Lower leg skin (tissue), 3 donors: ENCODE results near the gene CLCNKB.

Experiments used
- POLR2A ChIP-seq, 2 donors: fragments of 450-650 bp; IDR thresholded peaks; one replicate each; pipeline ENCODE4 v1.6.1; 2016 to 2017; ENCODE audit warnings: antibody characterized with exemption in 2 of 2, mild to moderate bottlenecking in 1 of 2, moderate library complexity in 1 of 2
- TF ChIP-seq, protein P1 (sequence below), 3 donors: fragments of 450-650 bp; IDR thresholded peaks; one replicate each; pipeline ENCODE4 v1.5.1; 2016; ENCODE audit warnings: antibody characterized with exemption in 3 of 3, mild to moderate bottlenecking in 3 of 3, moderate library complexity in 2 of 3

DNA sequence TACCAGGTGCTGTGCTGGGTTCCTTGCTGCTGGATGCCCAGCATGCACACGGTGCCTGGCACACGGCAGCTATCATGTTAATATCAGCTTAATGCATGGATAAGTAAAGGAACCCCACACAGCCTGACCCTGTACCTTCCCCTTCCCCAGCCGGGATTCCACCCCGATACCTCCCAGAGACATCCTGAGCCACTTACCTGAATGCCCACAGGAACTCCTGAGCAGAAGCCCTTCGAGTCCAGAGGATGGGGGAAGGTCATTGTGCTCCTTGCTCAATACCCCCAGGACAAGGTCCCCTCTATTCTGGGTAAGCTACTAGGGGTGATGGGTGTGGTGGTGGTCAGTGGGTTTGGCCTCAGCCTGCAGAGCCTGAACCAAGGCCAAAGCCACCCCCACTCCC is 28.5 kb downstream of the CLCNKB start:
- TF ChIP-seq POLR2A (IDR thresholded peaks at IDR 0.05), result no peak
- TF ChIP-seq, protein P1, sequence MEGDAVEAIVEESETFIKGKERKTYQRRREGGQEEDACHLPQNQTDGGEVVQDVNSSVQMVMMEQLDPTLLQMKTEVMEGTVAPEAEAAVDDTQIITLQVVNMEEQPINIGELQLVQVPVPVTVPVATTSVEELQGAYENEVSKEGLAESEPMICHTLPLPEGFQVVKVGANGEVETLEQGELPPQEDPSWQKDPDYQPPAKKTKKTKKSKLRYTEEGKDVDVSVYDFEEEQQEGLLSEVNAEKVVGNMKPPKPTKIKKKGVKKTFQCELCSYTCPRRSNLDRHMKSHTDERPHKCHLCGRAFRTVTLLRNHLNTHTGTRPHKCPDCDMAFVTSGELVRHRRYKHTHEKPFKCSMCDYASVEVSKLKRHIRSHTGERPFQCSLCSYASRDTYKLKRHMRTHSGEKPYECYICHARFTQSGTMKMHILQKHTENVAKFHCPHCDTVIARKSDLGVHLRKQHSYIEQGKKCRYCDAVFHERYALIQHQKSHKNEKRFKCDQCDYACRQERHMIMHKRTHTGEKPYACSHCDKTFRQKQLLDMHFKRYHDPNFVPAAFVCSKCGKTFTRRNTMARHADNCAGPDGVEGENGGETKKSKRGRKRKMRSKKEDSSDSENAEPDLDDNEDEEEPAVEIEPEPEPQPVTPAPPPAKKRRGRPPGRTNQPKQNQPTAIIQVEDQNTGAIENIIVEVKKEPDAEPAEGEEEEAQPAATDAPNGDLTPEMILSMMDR (IDR thresholded peaks at IDR 0.05), result no peak
